GM18517 (cell line): ENCODE measurements around the gene FYN.
A peak's percentile ranks its signal among the peaks of the same experiment; 100 is the strongest.

Experiments used
- ATAC-seq: cut with Tn5 transposase; IDR thresholded peaks from one replicate; pipeline ENCODE4 v1.9.1; 2021; ENCODE audit warnings: mild to moderate bottlenecking, moderate library complexity; ENCODE audit not compliant: unreplicated experiment

Gene FYN

GRCh38 chr6:111809766-111810165 lies 63.5 kb downstream of the FYN start:
- ATAC-seq: no peak

GRCh38 chr6:111809264-111809663 lies 64.0 kb downstream of the FYN start:
- no peak for ATAC-seq

- no peak for ATAC-seq
Measured at GRCh38 chr6:111808493-111808892, 64.8 kb downstream of the FYN start.

GRCh38 chr6:111806561-111807497 lies 66.4 kb downstream of the FYN start:
- ATAC-seq: no peak

- peak; percentile 3 for ATAC-seq
Measured at GRCh38 chr6:111806165-111806547, 67.1 kb downstream of the FYN start.

- ATAC-seq: peak; percentile 47
Measured at GRCh38 chr6:111805511-111806164, 67.6 kb downstream of the FYN start.

- peak; percentile 64 for ATAC-seq
Measured at GRCh38 chr6:111804627-111805235, 68.5 kb downstream of the FYN start.

- ATAC-seq: no peak
Measured at GRCh38 chr6:111803804-111804203, 69.4 kb downstream of the FYN start.

GRCh38 chr6:111803371-111803770 lies 69.9 kb downstream of the FYN start:
- no peak for ATAC-seq

- no peak for ATAC-seq
Measured at GRCh38 chr6:111802720-111803330, 70.4 kb downstream of the FYN start.

- no peak for ATAC-seq
Measured at GRCh38 chr6:111802015-111802414, 71.2 kb downstream of the FYN start.

- no peak for ATAC-seq
Measured at GRCh38 chr6:111800821-111801220, 72.4 kb downstream of the FYN start.

- no peak for ATAC-seq
Measured at GRCh38 chr6:111800259-111800765, 72.9 kb downstream of the FYN start.

- ATAC-seq: no peak
Measured at GRCh38 chr6:111799576-111800258, 73.5 kb downstream of the FYN start.

GRCh38 chr6:111798281-111798725 lies 74.9 kb downstream of the FYN start:
- no peak for ATAC-seq

- no peak for ATAC-seq
Measured at GRCh38 chr6:111796310-111796918, 76.8 kb downstream of the FYN start.

- no peak for ATAC-seq
Measured at GRCh38 chr6:111795558-111795957, 77.7 kb downstream of the FYN start.

GRCh38 chr6:111794727-111795452 lies 78.4 kb downstream of the FYN start:
- ATAC-seq: no peak

GRCh38 chr6:111794300-111794699 lies 79.0 kb downstream of the FYN start:
- no peak for ATAC-seq
